Liver (tissue), 9 donors: ENCODE results near the gene AFAP1L2. TPM values are rescaled to one million over a fixed set of nuclear protein-coding genes. Genes with fewer than 3 reads are reported as not detected.

Experiments used
- DNase-seq: peaks from one replicate; pipeline ENCODE4 v3.0.0-alpha.2; 2017; ENCODE audit warnings: low spot score
- H3K27ac ChIP-seq, 2 donors: one replicate each; pipeline ENCODE4 v1.7.0; 2013; ENCODE audit warnings: inconsistent platforms in 2 of 2, low read length in 2 of 2, control low read depth in 1 of 2, low read depth in 1 of 2, mild to moderate bottlenecking in 1 of 2
- H3K27me3 ChIP-seq, 4 donors: one replicate each; pipeline versions ENCODE4 v1.6.1 to v1.7.0; 2013; ENCODE audit warnings: low read length in 3 of 4, inconsistent platforms in 1 of 4, mild to moderate bottlenecking in 1 of 4, moderate library complexity in 1 of 4; ENCODE audit not compliant: control insufficient read depth in 4 of 4, insufficient read depth in 4 of 4
- H3K36me3 ChIP-seq, 4 donors: one replicate each; pipeline versions ENCODE4 v1.6.1 to v1.7.0; 2013; ENCODE audit warnings: low read length in 3 of 4, mild to moderate bottlenecking in 3 of 4, low read depth in 1 of 4, moderate library complexity in 1 of 4; ENCODE audit not compliant: control insufficient read depth in 4 of 4, insufficient read depth in 3 of 4
- H3K4me1 ChIP-seq, 4 donors: one replicate each; pipeline versions ENCODE4 v1.6.1 to v1.7.0; 2013; ENCODE audit warnings: low read length in 3 of 4, mild to moderate bottlenecking in 3 of 4, moderate library complexity in 1 of 4; ENCODE audit not compliant: control insufficient read depth in 4 of 4, insufficient read depth in 4 of 4
- H3K4me3 ChIP-seq, 3 donors: one replicate each; pipeline versions ENCODE4 v1.6.1 to v1.7.0; 2013; ENCODE audit warnings: low read length in 3 of 3, control low read depth in 1 of 3, low read depth in 1 of 3, mild to moderate bottlenecking in 1 of 3
- H3K9ac ChIP-seq, 2 donors: one replicate each; pipeline ENCODE4 v1.7.0; 2013; ENCODE audit warnings: low read length in 2 of 2, mild to moderate bottlenecking in 2 of 2, moderate library complexity in 2 of 2, control low read depth in 1 of 2, low read depth in 1 of 2
- H3K9me3 ChIP-seq, 4 donors: one replicate each; pipeline versions ENCODE4 v1.6.1 to v1.7.0; 2013; ENCODE audit warnings: low read length in 3 of 4; ENCODE audit not compliant: control insufficient read depth in 4 of 4
- ATF3 ChIP-seq: IDR thresholded peaks from 2 replicates; pipeline ENCODE4 v1.6.1; 2016; ENCODE audit warnings: antibody characterized with exemption
- CTCF ChIP-seq: fragments of 150-350 bp; IDR thresholded peaks from 2 replicates; pipeline ENCODE4 v1.5.1; 2017; ENCODE audit warnings: improper control_type of control experiment, low read depth, low read length; ENCODE audit not compliant: missing input control
- EGR1 ChIP-seq, 2 donors: IDR thresholded peaks; 2 replicates each; pipeline ENCODE4 v1.6.1; 2016 to 2018; ENCODE audit warnings: antibody characterized with exemption in 2 of 2, low read depth in 2 of 2
- FOXA1 ChIP-seq: IDR thresholded peaks from 2 replicates; pipeline ENCODE4 v1.6.1; 2016; ENCODE audit warnings: antibody characterized with exemption
- FOXA2 ChIP-seq: IDR thresholded peaks from 2 replicates; pipeline ENCODE4 v1.6.1; 2016; ENCODE audit warnings: antibody characterized with exemption
- GABPA ChIP-seq, 2 donors: IDR thresholded peaks in 1 of 2; conservative IDR thresholded peaks in 1 of 2; 2 replicates each; pipeline ENCODE4 v1.6.1; 2016; ENCODE audit warnings: antibody characterized with exemption in 2 of 2, mild to moderate bottlenecking in 1 of 2, moderate library complexity in 1 of 2
- JUND ChIP-seq, 2 donors: IDR thresholded peaks; 2 replicates each; pipeline ENCODE4 v1.6.1; 2016; ENCODE audit warnings: antibody characterized with exemption in 2 of 2
- NR2F2 ChIP-seq: IDR thresholded peaks from 2 replicates; pipeline ENCODE4 v1.6.1; 2016; ENCODE audit warnings: antibody characterized with exemption
- RAD21 ChIP-seq, 2 donors: IDR thresholded peaks; 2 replicates each; pipeline ENCODE4 v1.6.1; 2016; ENCODE audit warnings: antibody characterized with exemption in 2 of 2, mild to moderate bottlenecking in 2 of 2
- SP1 ChIP-seq: IDR thresholded peaks from 2 replicates; pipeline ENCODE4 v1.6.1; 2018; ENCODE audit warnings: antibody characterized with exemption, mild to moderate bottlenecking
- TAF1 ChIP-seq: conservative IDR thresholded peaks from 2 replicates; pipeline ENCODE4 v1.6.1; 2016; ENCODE audit warnings: antibody characterized with exemption, mild to moderate bottlenecking
- YY1 ChIP-seq: IDR thresholded peaks from 2 replicates; pipeline ENCODE4 v1.6.1; 2016; ENCODE audit warnings: antibody characterized with exemption, mild to moderate bottlenecking
- WGBS: extraction: QIAGEN DNeasy Blood & Tissue Kit; methylation state at CpG from one replicate; pipeline ENCODE4 v1.1.7; 2013; 5-methylcytosine and 5-hydroxymethylcytosine counted together
- polyA plus RNA-seq, 2 donors: library from polyadenylated mRNA; stranded (reverse) in 1 of 2; unstranded in 1 of 2; fragments of 200-250 nt in 1 of 2; fragments of >200 nt in 1 of 2; fragmentation: Nextera tagmentation in 1 of 2; extraction: Ambion mirVana in 1 of 2; gene quantifications; one replicate each; pipeline versions ENCODE4 v1.2.1 to v1.2.3, GENCODE V29; 2013 to 2015
- total RNA-seq, 2 donors: library from RNA; depleted of rRNA; stranded (reverse); fragments of >200 nt; gene quantifications; one replicate each; pipeline ENCODE4 v1.2.3, GENCODE V29; 2014
- TF ChIP-seq, protein P1 (sequence below): IDR thresholded peaks from 2 replicates; pipeline ENCODE4 v1.6.1; 2016; ENCODE audit warnings: antibody characterized with exemption, mild to moderate bottlenecking
- TF ChIP-seq, protein P2 (sequence below): IDR thresholded peaks from 2 replicates; pipeline ENCODE4 v1.6.1; 2016; ENCODE audit warnings: antibody characterized with exemption
- donor health status: healthy.
- donor health status: healthy.
- donor health status: healthy.
- donor health status: healthy.
- donor health status: healthy.

AFAP1L2 gene
- total and polyA plus RNA-seq, 4 donors = 0.53 to 1.8 (median 1.3) TPM

DNA sequence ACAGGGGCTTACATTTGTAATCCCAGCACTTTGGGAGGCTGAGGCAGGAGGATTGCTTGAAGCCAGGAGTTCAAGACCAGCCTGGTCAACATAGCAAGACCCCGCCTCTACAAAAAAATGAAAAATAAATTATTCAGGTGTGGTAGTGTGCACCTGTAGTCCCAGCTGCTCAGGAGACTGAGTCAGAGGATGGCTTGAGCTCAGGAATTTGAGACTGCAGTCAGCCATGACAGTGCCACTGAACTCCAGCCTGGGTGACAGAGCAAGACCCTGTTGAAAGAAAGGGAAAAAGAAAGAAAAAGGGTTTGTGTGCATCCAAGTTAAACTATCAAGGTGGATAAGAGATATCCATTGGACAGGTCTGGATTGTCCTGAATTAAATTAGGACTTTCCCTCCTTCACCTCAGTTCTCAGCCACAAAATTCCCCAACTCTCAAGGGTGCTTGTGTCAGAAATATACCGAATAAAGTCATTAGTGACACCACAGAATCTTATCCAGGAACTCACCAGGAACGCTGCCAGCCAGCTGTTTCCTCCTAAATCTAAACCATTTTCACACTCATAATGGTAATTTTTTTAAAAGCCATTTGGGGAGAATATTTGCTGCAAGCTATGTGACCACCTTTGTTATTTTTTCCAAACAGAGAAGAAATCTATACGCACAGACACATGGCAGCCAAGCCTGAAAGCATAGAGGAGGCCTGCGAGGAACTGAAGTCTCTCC, 12.0 kb downstream of the AFAP1L2 start (continued):
- TF ChIP-seq, protein P1, sequence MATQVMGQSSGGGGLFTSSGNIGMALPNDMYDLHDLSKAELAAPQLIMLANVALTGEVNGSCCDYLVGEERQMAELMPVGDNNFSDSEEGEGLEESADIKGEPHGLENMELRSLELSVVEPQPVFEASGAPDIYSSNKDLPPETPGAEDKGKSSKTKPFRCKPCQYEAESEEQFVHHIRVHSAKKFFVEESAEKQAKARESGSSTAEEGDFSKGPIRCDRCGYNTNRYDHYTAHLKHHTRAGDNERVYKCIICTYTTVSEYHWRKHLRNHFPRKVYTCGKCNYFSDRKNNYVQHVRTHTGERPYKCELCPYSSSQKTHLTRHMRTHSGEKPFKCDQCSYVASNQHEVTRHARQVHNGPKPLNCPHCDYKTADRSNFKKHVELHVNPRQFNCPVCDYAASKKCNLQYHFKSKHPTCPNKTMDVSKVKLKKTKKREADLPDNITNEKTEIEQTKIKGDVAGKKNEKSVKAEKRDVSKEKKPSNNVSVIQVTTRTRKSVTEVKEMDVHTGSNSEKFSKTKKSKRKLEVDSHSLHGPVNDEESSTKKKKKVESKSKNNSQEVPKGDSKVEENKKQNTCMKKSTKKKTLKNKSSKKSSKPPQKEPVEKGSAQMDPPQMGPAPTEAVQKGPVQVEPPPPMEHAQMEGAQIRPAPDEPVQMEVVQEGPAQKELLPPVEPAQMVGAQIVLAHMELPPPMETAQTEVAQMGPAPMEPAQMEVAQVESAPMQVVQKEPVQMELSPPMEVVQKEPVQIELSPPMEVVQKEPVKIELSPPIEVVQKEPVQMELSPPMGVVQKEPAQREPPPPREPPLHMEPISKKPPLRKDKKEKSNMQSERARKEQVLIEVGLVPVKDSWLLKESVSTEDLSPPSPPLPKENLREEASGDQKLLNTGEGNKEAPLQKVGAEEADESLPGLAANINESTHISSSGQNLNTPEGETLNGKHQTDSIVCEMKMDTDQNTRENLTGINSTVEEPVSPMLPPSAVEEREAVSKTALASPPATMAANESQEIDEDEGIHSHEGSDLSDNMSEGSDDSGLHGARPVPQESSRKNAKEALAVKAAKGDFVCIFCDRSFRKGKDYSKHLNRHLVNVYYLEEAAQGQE = no peak
- no peak for TF ChIP-seq NR2F2
- TF ChIP-seq TAF1 = no peak
- TF ChIP-seq YY1 = no peak
- TF ChIP-seq, protein P2, sequence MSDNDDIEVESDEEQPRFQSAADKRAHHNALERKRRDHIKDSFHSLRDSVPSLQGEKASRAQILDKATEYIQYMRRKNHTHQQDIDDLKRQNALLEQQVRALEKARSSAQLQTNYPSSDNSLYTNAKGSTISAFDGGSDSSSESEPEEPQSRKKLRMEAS = no peak
- TF ChIP-seq ATF3 = no peak
- TF ChIP-seq JUND (IDR thresholded peaks at IDR 0.05) = no peak

- TF ChIP-seq GABPA (IDR thresholded peaks at IDR 0.05 in 1 of 2, conservative IDR thresholded peaks at IDR 0.05 in 1 of 2) (no peak), FOXA1 (no peak), RAD21 (IDR thresholded peaks at IDR 0.05) (no peak), FOXA2 (no peak), ATF3 (no peak), CTCF (no peak), TAF1 (no peak), SP1 (no peak), EGR1 (IDR thresholded peaks at IDR 0.05; ENCODE audit: low read depth in 2 of 2) (no peak)
- no peak for DNase-seq
- Histone ChIP-seq H3K36me3 (no peaks in the 10 kb centered on the region), H3K4me1 (no peaks in the 10 kb centered on the region), H3K27me3 (peaks cover 0 to 5% (median 0%) of the 10 kb centered on the region in 4 donors), H3K9ac (no peak overlapping the region), H3K27ac (no peak overlapping the region), H3K9me3 (no peaks in the 10 kb centered on the region), H3K4me3 (no peak overlapping the region)
- 78% methylated on average over 5 of the region's 5 CpGs for WGBS
These were observed 12.7 kb downstream of the AFAP1L2 start for GRCh38 chr10:114391599-114391998.

DNA sequence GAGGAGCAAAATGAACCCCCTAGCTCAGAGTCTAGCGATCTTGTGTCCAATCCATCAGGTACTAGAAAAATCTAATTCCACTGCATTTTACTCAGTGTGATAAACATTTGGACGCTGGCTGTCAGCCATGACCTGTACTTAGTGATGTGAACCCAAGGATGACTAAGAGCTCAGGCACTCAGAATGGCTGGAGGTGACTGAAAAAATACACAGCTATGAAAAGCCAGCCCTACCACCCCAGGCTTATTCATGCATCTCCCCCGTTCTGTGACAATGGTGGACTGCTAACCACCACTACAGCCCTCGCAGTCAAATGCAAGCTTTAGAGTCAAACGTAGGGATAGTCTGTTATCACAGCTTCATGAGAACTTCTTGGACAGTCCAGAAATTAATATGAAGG, 14.9 kb downstream of the AFAP1L2 start:
- no peaks in the 10 kb centered on the region for H3K27me3 ChIP-seq
- H3K9ac ChIP-seq = no peak overlapping the region
- H3K9me3 ChIP-seq = no peaks in the 10 kb centered on the region
- H3K4me1 ChIP-seq = no peaks in the 10 kb centered on the region
- H3K27ac ChIP-seq = no peak overlapping the region
- no peak overlapping the region for H3K4me3 ChIP-seq
- WGBS = 74% methylated on average over 5 of the region's 5 CpGs
- no peak for DNase-seq
- no peaks in the 10 kb centered on the region for H3K36me3 ChIP-seq
- TF ChIP-seq TAF1 = no peak
- TF ChIP-seq JUND (IDR thresholded peaks at IDR 0.05) = peak in 1 of 2 donors; percentile 30
